DND-41 (cell line): ENCODE data around the gene UBXN4.
A peak's percentile ranks its signal among the peaks of the same experiment; 100 is the strongest.

Experiments used
- ATAC-seq: fragments of 200-7000 bp; cut with Tn5 transposase; 3 replicates; pipeline ENCODE4 v1.9.1; 2021; ENCODE audit warnings: low read depth; ENCODE audit not compliant: insufficient read depth
- DNase-seq: peaks from one replicate; pipeline ENCODE4 v3.0.0-alpha.2; 2020
- H2AFZ ChIP-seq: 2 replicates; pipeline ENCODE4 v1.6.0; 2012; ENCODE audit warnings: low read depth, low read length
- H3K27ac ChIP-seq: 2 replicates; pipeline ENCODE4 v1.5.1; 2012; ENCODE audit warnings: low read length, inconsistent platforms
- H3K27me3 ChIP-seq: fragments of 200-600 bp; sonication (generic); 2 replicates; pipeline ENCODE4 v1.6.0; 2012; ENCODE audit warnings: low read length, mild to moderate bottlenecking, inconsistent platforms; ENCODE audit not compliant: insufficient read depth, poor library complexity
- H3K36me3 ChIP-seq: 2 replicates; pipeline ENCODE4 v1.5.1; 2012; ENCODE audit warnings: low read length, inconsistent platforms; ENCODE audit not compliant: insufficient read depth
- H3K4me1 ChIP-seq: 2 replicates; pipeline ENCODE4 v1.5.1; 2012; ENCODE audit warnings: mild to moderate bottlenecking, low read length; ENCODE audit not compliant: insufficient read depth
- H3K4me2 ChIP-seq: 2 replicates; pipeline ENCODE4 v1.6.0; 2012; ENCODE audit warnings: mild to moderate bottlenecking, moderate library complexity, low read length, inconsistent platforms; ENCODE audit not compliant: insufficient read depth
- H3K4me3 ChIP-seq, 2 experiments: fragments of 200-600 bp in 1 of 2; shearing (Covaris generic) in 1 of 2; 2 replicates each; pipeline ENCODE4 v1.5.1; 2012 to 2016; ENCODE audit warnings: inconsistent platforms in 2 of 2, low read length in 2 of 2, mild to moderate bottlenecking in 2 of 2, low read depth in 1 of 2, moderate library complexity in 1 of 2
- H3K79me2 ChIP-seq: 2 replicates; pipeline ENCODE4 v1.6.0; 2012; ENCODE audit warnings: low read length, inconsistent platforms; ENCODE audit not compliant: insufficient read depth
- H3K9ac ChIP-seq: 2 replicates; pipeline ENCODE4 v1.6.0; 2012; ENCODE audit warnings: low read depth, mild to moderate bottlenecking, inconsistent platforms, low read length, moderate library complexity
- H3K9me3 ChIP-seq: 2 replicates; pipeline ENCODE4 v1.5.1; 2012; ENCODE audit warnings: low read length, moderate library complexity, mild to moderate bottlenecking, inconsistent platforms; ENCODE audit not compliant: insufficient read depth, severe bottlenecking
- H4K20me1 ChIP-seq: 2 replicates; pipeline ENCODE4 v1.6.0; 2012; ENCODE audit warnings: low read length; ENCODE audit not compliant: insufficient read depth
- EZH2 ChIP-seq: IDR thresholded peaks from 3 replicates; pipeline ENCODE4 v1.6.1; 2012; ENCODE audit warnings: borderline replicate concordance, low read depth, mild to moderate bottlenecking, moderate library complexity, low read length, inconsistent platforms; ENCODE audit not compliant: severe bottlenecking
- TF ChIP-seq, protein P1 (sequence below): IDR thresholded peaks from 2 replicates; pipeline ENCODE4 v1.5.1; 2012; ENCODE audit warnings: borderline replicate concordance, low read length, moderate library complexity, mild to moderate bottlenecking; ENCODE audit not compliant: poor library complexity, severe bottlenecking; ENCODE audit errors: extremely low read depth

Gene UBXN4

DNA sequence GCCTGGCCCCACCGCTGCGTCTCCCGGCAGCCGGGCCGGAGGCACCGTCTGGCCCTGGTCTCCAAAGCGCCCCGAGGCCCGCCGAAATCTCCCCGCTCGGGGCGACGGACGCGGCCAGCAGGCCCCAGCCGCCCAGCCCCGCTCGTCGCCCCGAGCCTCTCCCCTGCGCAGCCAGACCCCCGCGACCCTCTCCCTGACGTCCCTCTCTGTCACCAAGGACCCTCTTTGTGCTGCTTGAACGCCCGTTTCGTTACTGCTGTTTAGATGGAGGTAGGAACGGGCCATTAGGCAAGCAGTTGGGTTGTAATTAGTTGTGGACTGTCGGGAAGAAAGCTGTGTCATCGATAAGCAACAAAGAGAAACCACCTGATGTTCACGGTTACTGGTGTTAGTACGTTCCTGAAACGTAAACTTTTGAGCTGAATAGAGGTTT is 686 bp downstream of the UBXN4 start:
- DNase-seq (peak; percentile 44), ATAC-seq (peak; percentile 10)
- H3K4me3 ChIP-seq = peak overlapping the region; percentile 92
- H3K79me2 ChIP-seq = peaks cover 59% of the 10 kb centered on the region
- peak overlapping the region; percentile 92 for H3K27ac ChIP-seq
- H3K4me2 ChIP-seq = peak overlapping the region; percentile 90
- peaks cover 37% of the 10 kb centered on the region for H3K36me3 ChIP-seq
- H3K9ac ChIP-seq = peak overlapping the region; percentile 96
- H2AFZ ChIP-seq = peak overlapping the region; percentile 96
- H4K20me1 ChIP-seq = peaks cover 36% of the 10 kb centered on the region
- no peaks in the 10 kb centered on the region for H3K27me3 ChIP-seq
- H3K9me3 ChIP-seq = no peaks in the 10 kb centered on the region
- TF ChIP-seq, protein P1, sequence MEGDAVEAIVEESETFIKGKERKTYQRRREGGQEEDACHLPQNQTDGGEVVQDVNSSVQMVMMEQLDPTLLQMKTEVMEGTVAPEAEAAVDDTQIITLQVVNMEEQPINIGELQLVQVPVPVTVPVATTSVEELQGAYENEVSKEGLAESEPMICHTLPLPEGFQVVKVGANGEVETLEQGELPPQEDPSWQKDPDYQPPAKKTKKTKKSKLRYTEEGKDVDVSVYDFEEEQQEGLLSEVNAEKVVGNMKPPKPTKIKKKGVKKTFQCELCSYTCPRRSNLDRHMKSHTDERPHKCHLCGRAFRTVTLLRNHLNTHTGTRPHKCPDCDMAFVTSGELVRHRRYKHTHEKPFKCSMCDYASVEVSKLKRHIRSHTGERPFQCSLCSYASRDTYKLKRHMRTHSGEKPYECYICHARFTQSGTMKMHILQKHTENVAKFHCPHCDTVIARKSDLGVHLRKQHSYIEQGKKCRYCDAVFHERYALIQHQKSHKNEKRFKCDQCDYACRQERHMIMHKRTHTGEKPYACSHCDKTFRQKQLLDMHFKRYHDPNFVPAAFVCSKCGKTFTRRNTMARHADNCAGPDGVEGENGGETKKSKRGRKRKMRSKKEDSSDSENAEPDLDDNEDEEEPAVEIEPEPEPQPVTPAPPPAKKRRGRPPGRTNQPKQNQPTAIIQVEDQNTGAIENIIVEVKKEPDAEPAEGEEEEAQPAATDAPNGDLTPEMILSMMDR = no peak
- no peak for TF ChIP-seq EZH2
- H3K4me1 ChIP-seq = peaks cover 35% of the 10 kb centered on the region

DNA sequence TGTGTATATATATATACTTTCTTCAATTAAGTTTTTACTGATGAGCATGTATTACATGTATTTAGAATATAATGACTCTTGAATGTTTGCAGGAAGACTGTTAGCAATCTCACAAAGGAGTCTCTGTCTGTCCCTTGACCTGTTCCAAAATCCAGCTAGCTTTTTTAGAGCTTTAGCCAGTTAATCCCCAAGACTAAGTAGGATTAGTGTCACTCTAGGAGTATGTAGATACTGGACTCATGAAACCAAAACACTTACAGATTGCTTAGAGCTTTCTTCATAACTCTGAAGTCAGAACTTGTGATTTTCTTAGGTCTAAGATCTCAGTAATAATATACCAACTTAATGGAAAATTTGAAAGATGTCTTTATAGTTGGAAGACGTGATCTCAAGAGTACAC is 2.2 kb downstream of the UBXN4 start:
- DNase-seq (no peak), ATAC-seq (no peak)
- Histone ChIP-seq H3K4me1 (peaks cover 35% of the 10 kb centered on the region), H3K9ac (peak overlapping the region; percentile 96; the same call in 1 of the 2 replicates), H3K4me3 (peak overlapping the region in 1 of 2 experiments; percentile 92; a peak in 3 of 4 replicates), H2AFZ (no peak overlapping the region), H3K27me3 (no peaks in the 10 kb centered on the region), H3K4me2 (peak overlapping the region; percentile 90), H3K36me3 (peaks cover 51% of the 10 kb centered on the region), H4K20me1 (peaks cover 40% of the 10 kb centered on the region), H3K27ac (peak overlapping the region; percentile 23; the same call in 1 of the 2 replicates), H3K79me2 (peaks cover 72% of the 10 kb centered on the region), H3K9me3 (no peaks in the 10 kb centered on the region)
- TF ChIP-seq, protein P1 = no peak
- TF ChIP-seq EZH2 = no peak

DNA sequence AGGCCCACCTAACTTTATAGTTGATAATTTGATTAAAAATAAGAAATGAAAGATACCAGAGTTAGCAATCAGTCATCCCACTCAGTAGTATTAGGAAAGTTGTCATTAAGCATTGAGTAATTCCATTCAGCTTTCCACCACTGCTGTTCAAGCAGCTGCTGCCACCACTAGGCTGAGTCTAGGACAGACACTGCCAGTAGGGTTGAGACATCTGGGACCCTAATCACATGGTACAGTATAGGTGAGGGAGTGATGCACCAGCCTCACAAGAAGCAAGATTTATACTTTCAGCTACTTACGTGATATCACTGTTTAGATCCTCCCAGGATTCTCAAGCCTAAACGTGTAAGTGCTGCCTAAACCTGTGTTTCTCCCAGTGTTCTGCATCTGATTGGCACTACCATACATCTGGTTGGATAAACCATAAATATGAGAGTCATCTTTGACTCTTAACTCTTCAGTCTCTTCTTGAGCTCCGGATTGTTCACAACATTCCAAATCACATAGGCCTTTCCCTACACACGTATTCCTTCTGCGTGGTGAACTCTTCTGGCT is 3.2 kb downstream of the UBXN4 start:
- Histone ChIP-seq H3K27me3 (no peaks in the 10 kb centered on the region), H3K4me1 (peaks cover 35% of the 10 kb centered on the region), H4K20me1 (peaks cover 40% of the 10 kb centered on the region), H3K36me3 (peaks cover 61% of the 10 kb centered on the region), H3K79me2 (peaks cover 81% of the 10 kb centered on the region), H3K9me3 (no peaks in the 10 kb centered on the region), H3K9ac (no peak overlapping the region; the same call in 1 of the 2 replicates), H3K27ac (no peak overlapping the region), H3K4me3 (peak overlapping the region in 1 of 2 experiments; percentile 23; a peak in 1 of 4 replicates), H2AFZ (no peak overlapping the region), H3K4me2 (peak overlapping the region; percentile 90)
- no peak for TF ChIP-seq EZH2
- TF ChIP-seq, protein P1 = peak; percentile 60
- DNase-seq = peak; percentile 47
- ATAC-seq = peak; percentile 20; the same call in 1 of the 3 replicates

DNA sequence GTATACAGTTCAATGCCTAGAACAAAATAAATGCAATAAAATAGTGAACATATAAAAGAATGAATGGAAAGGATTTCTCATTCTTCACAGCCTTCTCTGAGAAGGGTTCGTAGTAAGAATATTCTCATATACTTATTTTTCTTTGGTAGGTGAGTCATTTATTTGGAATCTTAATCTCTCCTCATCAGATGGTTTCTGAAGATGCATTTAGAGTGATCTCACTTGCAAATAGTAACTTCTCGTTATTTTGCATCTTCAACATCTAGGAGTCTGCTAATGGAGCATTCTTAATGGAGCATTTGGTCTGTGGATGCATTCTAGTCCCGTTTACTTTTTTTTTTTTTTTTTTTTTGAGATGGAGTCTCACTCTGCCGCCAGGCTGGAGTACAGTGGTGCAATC is 3.9 kb downstream of the UBXN4 start:
- H3K79me2 ChIP-seq = peaks cover 86% of the 10 kb centered on the region
- H3K36me3 ChIP-seq = peaks cover 66% of the 10 kb centered on the region
- peaks cover 40% of the 10 kb centered on the region for H4K20me1 ChIP-seq
- H3K4me2 ChIP-seq = peak overlapping the region; percentile 90; the same call in 1 of the 2 replicates
- no peak overlapping the region for H3K4me3 ChIP-seq
- no peak for TF ChIP-seq EZH2
- TF ChIP-seq, protein P1 = no peak
- no peaks in the 10 kb centered on the region for H3K27me3 ChIP-seq
- DNase-seq = no peak
- no peak for ATAC-seq
- no peak overlapping the region for H3K9ac ChIP-seq
- H3K4me1 ChIP-seq = peaks cover 35% of the 10 kb centered on the region
- H3K9me3 ChIP-seq = no peaks in the 10 kb centered on the region
- no peak overlapping the region for H2AFZ ChIP-seq
- H3K27ac ChIP-seq = no peak overlapping the region
